Measurements from ENCODE around the gene SPAG16.

The SPAG16 gene

DNA sequence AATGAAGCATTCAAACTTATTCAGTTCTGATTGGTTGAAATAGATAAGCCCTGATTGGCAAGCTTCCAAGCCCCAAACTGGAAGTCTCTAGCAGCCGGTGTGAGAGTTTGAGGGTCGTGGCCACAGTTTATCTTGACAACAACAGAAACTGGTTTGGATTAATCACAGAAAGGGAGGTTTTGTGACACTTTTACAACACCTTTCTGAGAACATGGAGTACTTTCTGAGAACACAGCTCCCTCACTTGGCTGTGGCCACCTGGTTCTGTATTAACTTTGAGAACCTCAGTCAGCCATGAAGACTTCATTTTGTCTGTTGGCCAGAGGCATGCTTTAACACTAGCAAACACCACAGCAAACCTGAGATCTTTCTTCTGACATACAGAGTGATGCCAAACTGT lies 845.9 kb downstream of the SPAG16 start:
- H3K9me2 ChIP-seq (ENCODE audit: low read depth, low read length), result no peaks in the 10 kb centered on the region
- H3K4me3 ChIP-seq (ENCODE audit: low read depth, low read length, poor library complexity, severe bottlenecking), result no peak overlapping the region
- H3K9ac ChIP-seq (ENCODE audit: low read length), result no peak overlapping the region
- H3K27ac ChIP-seq (ENCODE audit: low read depth, low read length, poor library complexity, severe bottlenecking), result no peak overlapping the region
- H3K4me1 ChIP-seq (ENCODE audit: insufficient read depth, low read length, severe bottlenecking), result no peaks in the 10 kb centered on the region
- H3F3A ChIP-seq (ENCODE audit: insufficient read depth, low read length), result no peaks in the 10 kb centered on the region
- no peaks in the 10 kb centered on the region for H3K36me3 ChIP-seq (ENCODE audit: insufficient read depth, low read length)
- no peak overlapping the region for H3K4me2 ChIP-seq (ENCODE audit: low read length)
- H2AFZ ChIP-seq (ENCODE audit: low read length), result no peak overlapping the region
- no peaks in the 10 kb centered on the region for H3K27me3 ChIP-seq (ENCODE audit: insufficient read depth, low read length)
- H3K9me3 ChIP-seq (ENCODE audit: low read length), result no peaks in the 10 kb centered on the region
- H3K79me2 ChIP-seq (ENCODE audit: insufficient read depth, low read length), result no peaks in the 10 kb centered on the region
- H4K20me1 ChIP-seq (ENCODE audit: insufficient read depth, low read length), result no peaks in the 10 kb centered on the region
- TF ChIP-seq EZH2 (IDR thresholded peaks at IDR 0.05; ENCODE audit: borderline replicate concordance, low read length), result no peak
- TF ChIP-seq CTCF (IDR thresholded peaks at IDR 0.05; ENCODE audit: low read length), result no peak

DNA sequence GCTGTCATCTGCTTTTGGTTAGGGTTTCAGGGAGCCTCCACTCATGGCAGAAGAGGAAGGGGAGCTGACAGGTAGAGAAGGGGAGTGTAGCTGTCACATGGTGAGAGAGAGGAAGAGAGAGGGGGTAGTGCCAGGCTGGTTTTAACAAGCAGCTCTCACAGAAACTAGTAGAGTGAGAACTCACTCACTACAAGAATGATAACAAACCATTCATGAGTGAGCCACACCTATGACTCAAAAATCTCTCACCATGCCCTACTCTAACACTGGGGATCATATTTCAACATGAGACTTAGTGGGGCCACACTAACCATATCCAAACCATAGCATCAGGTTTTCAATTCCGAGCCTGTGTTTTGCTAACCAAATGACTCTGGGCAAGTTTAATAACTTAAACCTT lies 851.7 kb downstream of the SPAG16 start:
- TF ChIP-seq EZH2 (IDR thresholded peaks at IDR 0.05; ENCODE audit: borderline replicate concordance, low read length), result no peak
- no peak for TF ChIP-seq CTCF (IDR thresholded peaks at IDR 0.05; ENCODE audit: low read length)

GRCh38 chr2:214138779-214139178 lies 854.5 kb downstream of the SPAG16 start:
- no peaks in the 10 kb centered on the region for H3K9me2 ChIP-seq (ENCODE audit: low read depth, low read length)
- H3F3A ChIP-seq (ENCODE audit: insufficient read depth, low read length), result no peaks in the 10 kb centered on the region
- H3K4me1 ChIP-seq (ENCODE audit: insufficient read depth, low read length, severe bottlenecking), result no peaks in the 10 kb centered on the region
- no peaks in the 10 kb centered on the region for H3K79me2 ChIP-seq (ENCODE audit: insufficient read depth, low read length)
- no peaks in the 10 kb centered on the region for H4K20me1 ChIP-seq (ENCODE audit: insufficient read depth, low read length)
- H3K9ac ChIP-seq (ENCODE audit: low read length), result no peak overlapping the region
- no peak overlapping the region for H2AFZ ChIP-seq (ENCODE audit: low read length)
- no peak overlapping the region for H3K4me3 ChIP-seq (ENCODE audit: low read depth, low read length, poor library complexity, severe bottlenecking)
- H3K36me3 ChIP-seq (ENCODE audit: insufficient read depth, low read length), result no peaks in the 10 kb centered on the region
- TF ChIP-seq CTCF (IDR thresholded peaks at IDR 0.05; ENCODE audit: low read length) (no peak), EZH2 (IDR thresholded peaks at IDR 0.05; ENCODE audit: borderline replicate concordance, low read length) (no peak)
- H3K9me3 ChIP-seq (ENCODE audit: low read length), result no peaks in the 10 kb centered on the region
- no peaks in the 10 kb centered on the region for H3K27me3 ChIP-seq (ENCODE audit: insufficient read depth, low read length)
- H3K4me2 ChIP-seq (ENCODE audit: low read length), result no peak overlapping the region
- H3K27ac ChIP-seq (ENCODE audit: low read depth, low read length, poor library complexity, severe bottlenecking), result no peak overlapping the region

More for the DNA sequence above, 851.7 kb downstream of the SPAG16 start:
- Histone ChIP-seq H3K79me2 (ENCODE audit: insufficient read depth, low read length) (no peaks in the 10 kb centered on the region), H2AFZ (ENCODE audit: low read length) (no peak overlapping the region), H3K4me3 (ENCODE audit: low read depth, low read length, poor library complexity, severe bottlenecking) (no peak overlapping the region), H3K36me3 (ENCODE audit: insufficient read depth, low read length) (no peaks in the 10 kb centered on the region), H3K4me1 (ENCODE audit: insufficient read depth, low read length, severe bottlenecking) (no peaks in the 10 kb centered on the region), H3K27ac (ENCODE audit: low read depth, low read length, poor library complexity, severe bottlenecking) (no peak overlapping the region), H4K20me1 (ENCODE audit: insufficient read depth, low read length) (no peaks in the 10 kb centered on the region), H3K27me3 (ENCODE audit: insufficient read depth, low read length) (no peaks in the 10 kb centered on the region), H3K9me2 (ENCODE audit: low read depth, low read length) (no peaks in the 10 kb centered on the region), H3K9me3 (ENCODE audit: low read length) (no peaks in the 10 kb centered on the region), H3K4me2 (ENCODE audit: low read length) (no peak overlapping the region), H3F3A (ENCODE audit: insufficient read depth, low read length) (no peaks in the 10 kb centered on the region), H3K9ac (ENCODE audit: low read length) (no peak overlapping the region)

Measured in OCI-LY1 (cell line).